Left cardiac atrium (tissue), 4 donors: ENCODE results near the gene DAPK1. TPM values are rescaled to one million over a fixed set of nuclear protein-coding genes. Genes with fewer than 3 reads are reported as not detected.

ENCODE experiments used
- ATAC-seq, 2 donors: fragments of 200-7000 bp; cut with Tn5 transposase; one replicate each; pipeline ENCODE4 v1.9.1; 2020; ENCODE audit warnings: mild to moderate bottlenecking in 2 of 2, moderate library complexity in 2 of 2
- DNase-seq: peaks from one replicate; pipeline ENCODE4 v3.0.0-alpha.2; 2020
- intact Hi-C, 2 donors: fragments of 100-400 bp; cut with DNase I; formaldehyde crosslinking; loops; one replicate each; pipeline versions ENCODE4 v1.14.1 to v1.15.1; 2022 to 2023
- total RNA-seq, 2 donors: library from RNA; stranded (reverse); fragmentation: NEBNext Ultra II Directional; extraction: Animal tissue kit (Norgen Biotek cat#: 25700); gene quantifications; one replicate each; pipeline ENCODE4 v1.2.1, GENCODE V29; 2021
- donor health status: DM: no; HTN: yes; CAD: no.
- donor health status: DM: no; HTN: yes; CAD: no; lungs with severe emphysema.
- donor health status: DM: yes; HTN: yes; CAD: no.
- donor health status: Dilated cardiomyopathy.

Gene DAPK1
- total RNA-seq, 2 donors from 2014 or later = 19.9 to 21.7 TPM

- ATAC-seq (no peak), DNase-seq (no peak)
- intact Hi-C loops = no loop called here
These were observed 120.6 kb downstream of the DAPK1 start for GRCh38 chr9:87618226-87618625.

GRCh38 chr9:87618931-87619330 is 121.3 kb downstream of the DAPK1 start:
- intact Hi-C loops = no loop called here
- ATAC-seq = no peak
- DNase-seq = no peak

GRCh38 chr9:87619346-87619745 is 121.7 kb downstream of the DAPK1 start:
- DNase-seq = no peak
- intact Hi-C loops = no loop called here
- no peak for ATAC-seq

GRCh38 chr9:87620731-87621322 is 123.2 kb downstream of the DAPK1 start:
- intact Hi-C loops = no loop called here
- ATAC-seq = no peak

GRCh38 chr9:87622098-87622497 is 124.4 kb downstream of the DAPK1 start:
- DNase-seq (no peak), ATAC-seq (no peak)
- intact Hi-C loops = no loop called here

More at GRCh38 chr9:87620731-87621322, 123.2 kb downstream of the DAPK1 start:
- DNase-seq = no peak

- intact Hi-C loops = no loop called here
- DNase-seq = no peak
- ATAC-seq = no peak
These were observed 125.3 kb downstream of the DAPK1 start for GRCh38 chr9:87622923-87623322.

- ATAC-seq (no peak), DNase-seq (no peak)
- intact Hi-C loops = no loop called here
These were observed 130.7 kb downstream of the DAPK1 start for GRCh38 chr9:87628346-87628745.

- no peak for ATAC-seq
- intact Hi-C loops = no loop called here
- no peak for DNase-seq
These were observed 131.4 kb downstream of the DAPK1 start for GRCh38 chr9:87629104-87629503.

GRCh38 chr9:87630266-87630665 is 132.6 kb downstream of the DAPK1 start:
- DNase-seq (no peak), ATAC-seq (no peak)
- intact Hi-C loops = no loop called here

- no peak for DNase-seq
- ATAC-seq = no peak
- intact Hi-C loops = no loop called here
These were observed 133.2 kb downstream of the DAPK1 start for GRCh38 chr9:87630846-87631245.

GRCh38 chr9:87635656-87636501 is 138.2 kb downstream of the DAPK1 start:
- intact Hi-C loops = no loop called here
- ATAC-seq (no peak), DNase-seq (no peak)

GRCh38 chr9:87638292-87638691 is 140.6 kb downstream of the DAPK1 start:
- intact Hi-C loops = no loop called here
- DNase-seq = no peak
- no peak for ATAC-seq

GRCh38 chr9:87639949-87640348 is 142.3 kb downstream of the DAPK1 start:
- ATAC-seq = no peak
- intact Hi-C loops = loop anchor here (5.0 kb wide), 2 partner anchors 143 to 303 kb away; partner anchors contain the start of gene DAPK1 (in 1 of the 2)

GRCh38 chr9:87640385-87640795 is 142.7 kb downstream of the DAPK1 start:
- intact Hi-C loops = loop anchor here (5.0 kb wide), 2 partner anchors 143 to 303 kb away; partner anchors contain the start of gene DAPK1 (in 1 of the 2)
- ATAC-seq = peak; percentile 69 to 88
- peak; percentile 58 for DNase-seq

More at GRCh38 chr9:87639949-87640348, 142.3 kb downstream of the DAPK1 start:
- DNase-seq = no peak

- intact Hi-C loops = loop anchor here (5.0 kb wide), 2 partner anchors 144 to 304 kb away; partner anchors contain the start of gene DAPK1 (in 1 of the 2)
- ATAC-seq (no peak), DNase-seq (no peak)
These were observed 143.4 kb downstream of the DAPK1 start for GRCh38 chr9:87641067-87641466.

- intact Hi-C loops = loop anchor here (5.0 kb wide), 2 partner anchors 145 to 305 kb away; partner anchors contain the start of gene DAPK1 (in 1 of the 2)
These were observed 144.9 kb downstream of the DAPK1 start for GRCh38 chr9:87642330-87643106.

GRCh38 chr9:87643107-87643650 is 145.5 kb downstream of the DAPK1 start:
- intact Hi-C loops = loop anchor here (5.0 kb wide), 2 partner anchors 146 to 306 kb away; partner anchors contain the start of gene DAPK1 (in 1 of the 2)
- peak; percentile 63 to 66 for ATAC-seq

More at GRCh38 chr9:87642330-87643106, 144.9 kb downstream of the DAPK1 start:
- ATAC-seq = no peak
- no peak for DNase-seq

GRCh38 chr9:87643778-87644570 is 146.3 kb downstream of the DAPK1 start:
- intact Hi-C loops = loop anchor here (5.0 kb wide), 2 partner anchors 147 to 307 kb away; partner anchors contain the start of gene DAPK1 (in 1 of the 2)
- ATAC-seq (peak in 1 of 2 donors; percentile 36), DNase-seq (no peak)

More at GRCh38 chr9:87643107-87643650, 145.5 kb downstream of the DAPK1 start:
- no peak for DNase-seq
